SK-N-DZ (cell line): Measurements from ENCODE around the gene SUMO2.

Source experiments
- DNase-seq: peaks from one replicate; pipeline ENCODE4 v3.0.0-alpha.2; 2015; ENCODE audit warnings: low spot score
- small RNA-seq, 2 experiments: library from RNA; depleted of rRNA; stranded (forward); fragments of <200 nt; gene quantifications; one replicate each; pipeline ENCODE3, GENCODE V24; 2014

Gene SUMO2

DNA sequence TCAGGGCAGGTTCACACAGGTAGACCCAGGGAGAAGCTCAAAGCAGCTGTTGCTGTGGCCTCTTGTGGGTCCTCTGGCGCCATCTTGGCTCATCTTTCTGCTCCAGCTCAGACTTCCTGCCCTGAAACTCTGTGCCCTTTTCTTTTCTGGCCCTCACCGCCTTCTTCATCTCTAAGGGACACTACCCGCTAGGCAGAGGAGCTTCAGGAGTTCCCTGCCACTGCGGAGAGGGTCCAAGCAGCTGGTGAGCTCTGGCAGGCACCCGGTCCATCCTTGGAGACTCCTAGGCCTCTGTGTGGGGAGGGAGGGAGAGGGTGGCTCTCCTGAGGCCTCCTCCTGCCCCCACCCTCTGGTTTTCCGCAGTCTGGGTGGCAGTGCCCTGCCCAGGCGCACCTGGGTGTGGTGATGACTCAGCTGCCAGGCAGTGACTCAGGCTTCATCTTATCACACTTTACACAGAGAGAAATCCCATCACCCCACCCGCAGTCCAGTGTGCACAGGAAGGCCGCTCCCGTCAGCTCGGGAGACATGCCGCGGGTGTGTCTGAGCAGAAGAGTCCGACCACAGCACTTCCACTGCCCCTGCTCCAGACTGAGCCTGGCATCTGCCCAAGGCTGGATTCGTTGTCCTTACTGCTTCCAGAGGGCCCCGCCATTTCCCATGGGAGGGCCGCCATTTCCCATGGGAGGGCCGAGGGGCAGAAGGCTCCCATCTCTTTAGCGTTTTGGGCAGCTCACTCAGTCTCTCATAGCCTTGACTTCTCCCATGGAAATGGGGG, 58.5 kb downstream of the SUMO2 start:
- DNase-seq: no peak

DNA sequence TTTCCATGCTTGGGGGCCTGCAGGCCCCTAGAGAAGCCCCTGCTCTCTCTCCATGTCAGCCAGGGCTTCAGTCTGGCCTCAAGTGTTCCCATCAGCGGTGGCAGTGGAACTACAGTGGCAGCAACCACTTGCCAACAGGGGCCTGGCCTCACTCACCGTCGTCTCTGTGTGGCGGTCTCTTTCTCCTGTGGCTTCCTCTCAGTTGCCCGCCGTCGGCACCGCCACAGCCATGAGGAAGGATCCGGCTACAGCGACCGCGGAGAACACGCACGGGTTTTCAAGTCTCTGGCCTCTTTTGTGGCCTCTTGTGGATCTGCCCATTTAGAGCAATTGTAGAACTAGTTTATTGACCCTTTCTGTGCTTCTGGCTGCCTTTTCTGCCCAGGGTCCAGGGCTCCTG, 64.5 kb downstream of the SUMO2 start:
- DNase-seq: no peak

DNA sequence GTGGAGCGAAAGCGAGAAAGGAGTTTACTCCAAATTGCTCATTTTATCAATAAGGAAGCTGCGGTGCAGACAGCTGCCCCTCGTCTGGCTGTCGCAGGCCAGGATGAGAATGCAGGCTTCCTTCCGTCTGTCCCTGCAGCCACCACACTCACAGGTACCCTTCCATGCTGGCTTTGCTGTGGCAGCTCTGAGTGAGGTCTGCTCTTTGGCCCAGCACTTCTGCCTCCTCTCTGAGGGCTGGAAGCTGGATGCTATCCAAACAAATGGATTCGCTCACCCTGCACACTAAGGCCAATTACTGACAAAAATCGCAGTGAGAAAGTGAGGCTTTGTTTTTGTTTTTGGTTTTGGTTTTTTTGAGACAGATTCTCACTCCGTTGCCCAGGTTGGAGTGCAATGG, 66.0 kb downstream of the SUMO2 start:
- no peak for DNase-seq

Small RNA genes lying within 50 kb of the gene (small RNA-seq; reads per million reads assigned to genes)
- gene RF00019: 0 reads per million in 2 experiments
